Measurements from ENCODE around the gene CYP2C19.

DNA sequence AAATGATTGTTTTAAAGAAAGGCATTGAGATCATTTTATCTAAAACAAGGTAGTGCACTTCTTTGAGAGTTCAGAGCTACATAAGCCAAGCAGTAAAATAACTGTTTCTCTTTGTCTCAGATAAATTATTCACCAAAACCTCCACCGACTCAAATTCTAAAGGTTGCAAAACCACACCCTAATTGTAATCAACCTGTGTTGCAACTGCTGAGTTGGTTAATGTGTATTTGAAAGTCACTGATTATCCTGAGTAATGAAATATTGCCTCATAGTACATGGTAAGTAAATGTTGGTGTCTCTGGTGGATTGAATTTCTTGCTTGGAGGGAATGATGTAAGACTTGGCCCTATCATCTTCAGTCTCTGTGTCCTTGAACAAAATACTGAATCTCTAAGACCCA lies 140.1 kb downstream of the CYP2C19 start:
- TF ChIP-seq EZH2phosphoT487 (IDR thresholded peaks at IDR 0.05; ENCODE audit: borderline replicate concordance, low read length), result no peak
- TF ChIP-seq, protein P1, sequence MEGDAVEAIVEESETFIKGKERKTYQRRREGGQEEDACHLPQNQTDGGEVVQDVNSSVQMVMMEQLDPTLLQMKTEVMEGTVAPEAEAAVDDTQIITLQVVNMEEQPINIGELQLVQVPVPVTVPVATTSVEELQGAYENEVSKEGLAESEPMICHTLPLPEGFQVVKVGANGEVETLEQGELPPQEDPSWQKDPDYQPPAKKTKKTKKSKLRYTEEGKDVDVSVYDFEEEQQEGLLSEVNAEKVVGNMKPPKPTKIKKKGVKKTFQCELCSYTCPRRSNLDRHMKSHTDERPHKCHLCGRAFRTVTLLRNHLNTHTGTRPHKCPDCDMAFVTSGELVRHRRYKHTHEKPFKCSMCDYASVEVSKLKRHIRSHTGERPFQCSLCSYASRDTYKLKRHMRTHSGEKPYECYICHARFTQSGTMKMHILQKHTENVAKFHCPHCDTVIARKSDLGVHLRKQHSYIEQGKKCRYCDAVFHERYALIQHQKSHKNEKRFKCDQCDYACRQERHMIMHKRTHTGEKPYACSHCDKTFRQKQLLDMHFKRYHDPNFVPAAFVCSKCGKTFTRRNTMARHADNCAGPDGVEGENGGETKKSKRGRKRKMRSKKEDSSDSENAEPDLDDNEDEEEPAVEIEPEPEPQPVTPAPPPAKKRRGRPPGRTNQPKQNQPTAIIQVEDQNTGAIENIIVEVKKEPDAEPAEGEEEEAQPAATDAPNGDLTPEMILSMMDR (IDR thresholded peaks at IDR 0.05; ENCODE audit: low read depth, low read length, poor library complexity, severe bottlenecking), result no peak
